ENCODE results near the gene ABI1. TPM values are rescaled to one million over a fixed set of nuclear protein-coding genes. Genes with fewer than 3 reads are reported as not detected.
A peak's percentile ranks its signal among the peaks of the same experiment; 100 is the strongest.

Gene ABI1
- total and polyA plus RNA-seq, 4 donors = 25.1 to 70.2 (median 45.3) TPM

- H3K4me1 ChIP-seq (ENCODE audit: control insufficient read depth in 5 of 5, insufficient read depth in 5 of 5, low read length in 5 of 5) = peaks cover 0 to 20% (median 4%) of the 10 kb centered on the region in 5 donors
- DNase-seq (no peak), ATAC-seq (ENCODE audit: insufficient read depth, low FRiP score) (no peak)
- H3K9ac ChIP-seq (ENCODE audit: insufficient read depth in 1 of 2, low read length in 2 of 2) = no peak overlapping the region
- 33 to 80% methylated on average over 2 of the region's 2 CpGs for WGBS, 2 donors
- H3K4me3 ChIP-seq = no peak overlapping the region
- TF ChIP-seq CTCF (IDR thresholded peaks at IDR 0.05; ENCODE audit: control extremely low read depth, extremely low read depth) = no peak
- no peaks in the 10 kb centered on the region for H3K27me3 ChIP-seq (ENCODE audit: control insufficient read depth in 3 of 3, insufficient read depth in 3 of 3, low read length in 2 of 3)
- no peaks in the 10 kb centered on the region for H3K36me3 ChIP-seq (ENCODE audit: control insufficient read depth in 4 of 4, insufficient read depth in 4 of 4, low read length in 4 of 4)
- H3K9me3 ChIP-seq (ENCODE audit: control insufficient read depth in 4 of 4, insufficient read depth in 3 of 4, low read length in 3 of 4) = no peaks in the 10 kb centered on the region
- H3K27ac ChIP-seq (ENCODE audit: low read depth in 1 of 2, low read length in 1 of 2) = no peak overlapping the region
Measured at GRCh38 chr10:26837139-26837538, 23.6 kb downstream of the ABI1 start.

- Histone ChIP-seq H3K4me1 (ENCODE audit: control insufficient read depth in 5 of 5, insufficient read depth in 5 of 5, low read length in 5 of 5) (peaks cover 0 to 8% (median 1%) of the 10 kb centered on the region in 5 donors), H3K27ac (ENCODE audit: low read depth in 1 of 2, low read length in 1 of 2) (no peak overlapping the region), H3K4me3 (no peak overlapping the region), H3K36me3 (ENCODE audit: control insufficient read depth in 4 of 4, insufficient read depth in 4 of 4, low read length in 4 of 4) (no peaks in the 10 kb centered on the region), H3K9ac (ENCODE audit: insufficient read depth in 1 of 2, low read length in 2 of 2) (no peak overlapping the region), H3K9me3 (ENCODE audit: control insufficient read depth in 4 of 4, insufficient read depth in 3 of 4, low read length in 3 of 4) (peaks cover 0 to 3% (median 0%) of the 10 kb centered on the region in 4 donors), H3K27me3 (ENCODE audit: control insufficient read depth in 3 of 3, insufficient read depth in 3 of 3, low read length in 2 of 3) (no peaks in the 10 kb centered on the region)
- WGBS, 2 donors = 92 to 98% methylated on average over 2 of the region's 2 CpGs
- TF ChIP-seq CTCF (IDR thresholded peaks at IDR 0.05; ENCODE audit: control extremely low read depth, extremely low read depth) = no peak
- DNase-seq (no peak), ATAC-seq (ENCODE audit: insufficient read depth, low FRiP score) (no peak)
Measured at GRCh38 chr10:26835025-26835424, 25.7 kb downstream of the ABI1 start.

- ATAC-seq (ENCODE audit: insufficient read depth, low FRiP score) (no peak), DNase-seq (no peak)
- peaks cover 0 to 5% (median 1%) of the 10 kb centered on the region in 5 donors for H3K4me1 ChIP-seq (ENCODE audit: control insufficient read depth in 5 of 5, insufficient read depth in 5 of 5, low read length in 5 of 5)
- H3K9me3 ChIP-seq (ENCODE audit: control insufficient read depth in 4 of 4, insufficient read depth in 3 of 4, low read length in 3 of 4) = peaks cover 0 to 4% (median 0%) of the 10 kb centered on the region in 4 donors
- WGBS, 2 donors = 78 to 81% methylated on average over 2 of the region's 2 CpGs
- H3K4me3 ChIP-seq = no peak overlapping the region
- H3K27ac ChIP-seq (ENCODE audit: low read depth in 1 of 2, low read length in 1 of 2) = no peak overlapping the region
- H3K9ac ChIP-seq (ENCODE audit: insufficient read depth in 1 of 2, low read length in 2 of 2) = no peak overlapping the region
- H3K36me3 ChIP-seq (ENCODE audit: control insufficient read depth in 4 of 4, insufficient read depth in 4 of 4, low read length in 4 of 4) = no peaks in the 10 kb centered on the region
- TF ChIP-seq CTCF (IDR thresholded peaks at IDR 0.05; ENCODE audit: control extremely low read depth, extremely low read depth) = no peak
- H3K27me3 ChIP-seq (ENCODE audit: control insufficient read depth in 3 of 3, insufficient read depth in 3 of 3, low read length in 2 of 3) = no peaks in the 10 kb centered on the region
Measured at GRCh38 chr10:26832960-26833359, 27.8 kb downstream of the ABI1 start.

GRCh38 chr10:26831936-26832335, 28.8 kb downstream of the ABI1 start:
- ATAC-seq (ENCODE audit: insufficient read depth, low FRiP score) (no peak), DNase-seq (peak; percentile 18 to 78 (median 77))
- peaks cover 0 to 5% (median 2%) of the 10 kb centered on the region in 5 donors for H3K4me1 ChIP-seq (ENCODE audit: control insufficient read depth in 5 of 5, insufficient read depth in 5 of 5, low read length in 5 of 5)
- peaks cover 0 to 4% (median 0%) of the 10 kb centered on the region in 4 donors for H3K9me3 ChIP-seq (ENCODE audit: control insufficient read depth in 4 of 4, insufficient read depth in 3 of 4, low read length in 3 of 4)
- 85% methylated on average over 6 of the region's 6 CpGs for WGBS, 2 donors
- no peaks in the 10 kb centered on the region for H3K36me3 ChIP-seq (ENCODE audit: control insufficient read depth in 4 of 4, insufficient read depth in 4 of 4, low read length in 4 of 4)
- no peak overlapping the region for H3K27ac ChIP-seq (ENCODE audit: low read depth in 1 of 2, low read length in 1 of 2)
- no peak overlapping the region for H3K9ac ChIP-seq (ENCODE audit: insufficient read depth in 1 of 2, low read length in 2 of 2)
- TF ChIP-seq CTCF (IDR thresholded peaks at IDR 0.05; ENCODE audit: control extremely low read depth, extremely low read depth) = no peak
- no peaks in the 10 kb centered on the region for H3K27me3 ChIP-seq (ENCODE audit: control insufficient read depth in 3 of 3, insufficient read depth in 3 of 3, low read length in 2 of 3)
- H3K4me3 ChIP-seq = no peak overlapping the region

Measured in lung (tissue), 12 donors.